Transverse colon (tissue), 4 donors: Measurements from ENCODE around the gene SLC38A10.

ENCODE experiments used
- POLR2AphosphoS5 ChIP-seq, 3 donors: sonication (generic); formaldehyde crosslinking; IDR thresholded peaks; one replicate each; pipeline ENCODE4 v1.6.1; 2016; ENCODE audit warnings: antibody characterized with exemption in 3 of 3
- TF ChIP-seq, protein P1 (sequence below), 5 experiments: fragments of 200-600 bp in 3 of 5; fragments of 450-650 bp in 2 of 5; sonication (generic) in 3 of 5; IDR thresholded peaks; 1 replicate in 2 of 5; 2 replicates in 3 of 5; pipeline ENCODE4 v1.5.1; 2016 to 2017; ENCODE audit warnings: antibody characterized with exemption in 5 of 5, inconsistent platforms in 3 of 5, mild to moderate bottlenecking in 2 of 5, moderate library complexity in 1 of 5

DNA sequence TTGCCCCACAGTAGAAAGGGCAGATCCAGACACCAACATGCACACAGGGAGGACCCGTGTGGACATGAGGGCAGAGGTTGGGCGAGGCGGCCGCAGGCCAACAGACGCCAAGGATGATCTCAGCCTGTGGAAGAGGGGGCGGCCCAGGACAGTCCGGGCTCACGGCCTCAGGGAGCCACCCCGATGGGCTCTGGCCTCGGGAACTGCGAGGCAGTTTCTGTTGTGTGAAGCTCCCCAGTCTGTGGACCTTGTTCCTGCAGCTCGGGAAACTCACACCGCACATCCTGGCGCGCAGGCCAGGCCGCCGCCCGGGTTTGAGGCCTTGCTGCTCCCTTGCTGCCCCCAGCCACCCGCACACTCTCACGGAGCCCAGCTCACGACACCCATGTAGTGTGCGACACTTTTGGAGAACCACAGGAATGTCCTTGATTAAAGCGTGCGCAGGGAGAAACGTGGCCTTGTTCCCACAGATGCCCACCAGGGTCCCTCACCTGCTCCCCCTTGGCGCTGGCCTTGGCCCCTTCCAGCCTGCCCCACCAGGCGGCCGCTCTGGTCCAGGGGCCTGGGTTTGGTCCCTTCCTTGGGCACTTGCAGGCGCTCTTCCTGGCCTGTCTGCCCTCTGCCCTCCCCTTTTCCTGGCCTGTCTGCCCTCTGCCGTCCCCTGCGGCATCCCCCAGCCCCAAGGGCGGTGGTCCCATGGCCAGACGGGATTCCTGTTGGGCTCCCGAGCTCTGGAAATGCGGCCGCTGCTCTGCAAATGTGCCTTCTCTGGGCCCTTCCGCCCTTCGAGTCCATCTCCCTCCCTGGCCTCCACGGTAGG lies 9.3 kb upstream of the SLC38A10 start:
- TF ChIP-seq, protein P1, sequence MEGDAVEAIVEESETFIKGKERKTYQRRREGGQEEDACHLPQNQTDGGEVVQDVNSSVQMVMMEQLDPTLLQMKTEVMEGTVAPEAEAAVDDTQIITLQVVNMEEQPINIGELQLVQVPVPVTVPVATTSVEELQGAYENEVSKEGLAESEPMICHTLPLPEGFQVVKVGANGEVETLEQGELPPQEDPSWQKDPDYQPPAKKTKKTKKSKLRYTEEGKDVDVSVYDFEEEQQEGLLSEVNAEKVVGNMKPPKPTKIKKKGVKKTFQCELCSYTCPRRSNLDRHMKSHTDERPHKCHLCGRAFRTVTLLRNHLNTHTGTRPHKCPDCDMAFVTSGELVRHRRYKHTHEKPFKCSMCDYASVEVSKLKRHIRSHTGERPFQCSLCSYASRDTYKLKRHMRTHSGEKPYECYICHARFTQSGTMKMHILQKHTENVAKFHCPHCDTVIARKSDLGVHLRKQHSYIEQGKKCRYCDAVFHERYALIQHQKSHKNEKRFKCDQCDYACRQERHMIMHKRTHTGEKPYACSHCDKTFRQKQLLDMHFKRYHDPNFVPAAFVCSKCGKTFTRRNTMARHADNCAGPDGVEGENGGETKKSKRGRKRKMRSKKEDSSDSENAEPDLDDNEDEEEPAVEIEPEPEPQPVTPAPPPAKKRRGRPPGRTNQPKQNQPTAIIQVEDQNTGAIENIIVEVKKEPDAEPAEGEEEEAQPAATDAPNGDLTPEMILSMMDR (IDR thresholded peaks at IDR 0.05): no peak
- TF ChIP-seq POLR2AphosphoS5 (IDR thresholded peaks at IDR 0.05): no peak
